Keratinocyte (primary cell): Measurements from ENCODE around the gene SMARCA2.

Experiments
- CTCF ChIP-seq, 3 experiments: IDR thresholded peaks in 1 of 3; conservative IDR thresholded peaks in 1 of 3; optimal IDR thresholded peaks in 1 of 3; 2 replicates in 2 of 3; 3 replicates in 1 of 3; pipeline versions ENCODE3 to v1.5.1; 2011; ENCODE audit warnings: low read length in 3 of 3, mild to moderate bottlenecking in 3 of 3, moderate library complexity in 2 of 3, control low read depth in 1 of 3, inconsistent platforms in 1 of 3; ENCODE audit not compliant: insufficient read depth in 2 of 3; ENCODE audit errors: extremely low read depth in 1 of 3
- EZH2 ChIP-seq: IDR thresholded peaks from one replicate; pipeline ENCODE4 v1.6.1; 2012; ENCODE audit warnings: inconsistent platforms, mild to moderate bottlenecking, low read length, moderate library complexity

GRCh38 chr9:2154731-2155130 is 139.6 kb downstream of the SMARCA2 start:
- no peak for TF ChIP-seq EZH2
- no peak for TF ChIP-seq CTCF (optimal IDR thresholded peaks at IDR 0.05 in 1 of 3, IDR thresholded peaks at IDR 0.05 in 1 of 3, conservative IDR thresholded peaks at IDR 0.05 in 1 of 3; ENCODE audit: extremely low read depth in 1 of 3, insufficient read depth in 2 of 3, low read length in 3 of 3)
